Caki2 (cell line): ENCODE data around the gene TOB1. TPM values are rescaled to one million over a fixed set of nuclear protein-coding genes. Genes with fewer than 3 reads are reported as not detected.

Source experiments
- DNase-seq: peaks from one replicate; pipeline ENCODE4 v3.0.0-alpha.2; 2015; ENCODE audit warnings: low read depth
- in situ Hi-C: cut with HindIII; loops from 2 replicates; pipeline ENCODE4 v1.10.0; 2016; ENCODE audit warnings: low sequenced_read_pairs, low pct_unique_long_range_greater_than_20kb, mixed read lengths
- total RNA-seq: library from RNA; depleted of rRNA; stranded (reverse); fragments of >200 nt; shearing (Covaris generic); gene quantifications from 2 replicates; pipeline ENCODE4 v1.2.3, GENCODE V29; 2014; ENCODE audit warnings: low replicate concordance

Gene TOB1
- total RNA-seq, 1 experiment from 2014 or later, result 15.6 TPM

GRCh38 chr17:50839591-50840310, 26.4 kb downstream of the TOB1 start:
- in situ Hi-C loops, result no loop called here
- no peak for DNase-seq

- in situ Hi-C loops, result no loop called here
- no peak for DNase-seq
Measured at GRCh38 chr17:50837980-50838954, 27.9 kb downstream of the TOB1 start.

GRCh38 chr17:50837286-50837979, 28.7 kb downstream of the TOB1 start:
- in situ Hi-C loops, result no loop called here
- no peak for DNase-seq

GRCh38 chr17:50836826-50837225, 29.3 kb downstream of the TOB1 start:
- DNase-seq, result no peak
- in situ Hi-C loops, result no loop called here

- in situ Hi-C loops, result no loop called here
Measured at GRCh38 chr17:50835301-50836234, 30.6 kb downstream of the TOB1 start, which contains the start of gene WFIKKN2. Gene WFIKKN2 (plus strand): TSS chr17:50835586. CDS start chr17:50835938, 352 bp downstream.

GRCh38 chr17:50834429-50835300, 31.5 kb downstream of the TOB1 start:
- in situ Hi-C loops, result no loop called here
- DNase-seq, result no peak

More at GRCh38 chr17:50835301-50836234, 30.6 kb downstream of the TOB1 start, which contains the start of gene WFIKKN2:
- DNase-seq, result no peak

GRCh38 chr17:50833510-50834428, 32.4 kb downstream of the TOB1 start:
- in situ Hi-C loops, result no loop called here
- no peak for DNase-seq

- in situ Hi-C loops, result no loop called here
- no peak for DNase-seq
Measured at GRCh38 chr17:50832864-50833381, 33.2 kb downstream of the TOB1 start.

GRCh38 chr17:50832267-50832863, 33.8 kb downstream of the TOB1 start:
- no peak for DNase-seq
- in situ Hi-C loops, result no loop called here

GRCh38 chr17:50831471-50831928, 34.7 kb downstream of the TOB1 start:
- DNase-seq, result no peak
- in situ Hi-C loops, result no loop called here

- in situ Hi-C loops, result no loop called here
- DNase-seq, result no peak
Measured at GRCh38 chr17:50830994-50831393, 35.2 kb downstream of the TOB1 start.

- DNase-seq, result no peak
- in situ Hi-C loops, result no loop called here
Measured at GRCh38 chr17:50830352-50830751, 35.8 kb downstream of the TOB1 start.

- in situ Hi-C loops, result no loop called here
- no peak for DNase-seq
Measured at GRCh38 chr17:50829332-50829731, 36.8 kb downstream of the TOB1 start.

- DNase-seq, result no peak
- in situ Hi-C loops, result no loop called here
Measured at GRCh38 chr17:50828508-50829170, 37.5 kb downstream of the TOB1 start.

- in situ Hi-C loops, result no loop called here
Measured at GRCh38 chr17:50825188-50825587, 41.0 kb downstream of the TOB1 start.

More at GRCh38 chr17:50825188-50825587, 41.0 kb downstream of the TOB1 start:
- no peak for DNase-seq
